Tibial artery (tissue), 4 donors: ENCODE data around the gene DUSP6.

ENCODE experiments used
- DNase-seq, 2 donors: peaks; one replicate each; pipeline ENCODE4 v3.0.0-alpha.2; 2019
- H3K27ac ChIP-seq, 2 donors: fragments of 200-600 bp; sonication (generic) in 1 of 2; 1 replicate in 1 of 2; 2 replicates in 1 of 2; pipeline ENCODE4 v1.5.1; 2018 to 2019; ENCODE audit warnings: mild to moderate bottlenecking in 1 of 2
- H3K27me3 ChIP-seq, 2 donors: fragments of 200-600 bp; sonication (generic) in 1 of 2; one replicate each; pipeline versions ENCODE4 v1.5.1 to v1.6.0; 2016 to 2019
- H3K36me3 ChIP-seq, 3 donors: fragments of 200-600 bp; sonication (generic) in 2 of 3; one replicate each; pipeline ENCODE4 v1.5.1; 2016 to 2019; ENCODE audit warnings: mild to moderate bottlenecking in 2 of 3
- H3K4me1 ChIP-seq, 4 donors: fragments of 200-600 bp; sonication (generic) in 2 of 4; 1 replicate in 3 of 4; 2 replicates in 1 of 4; pipeline ENCODE4 v1.5.1; 2016 to 2019
- H3K4me3 ChIP-seq, 2 donors: fragments of 200-600 bp; sonication (generic) in 1 of 2; 1 replicate in 1 of 2; 2 replicates in 1 of 2; pipeline ENCODE4 v1.5.1; 2018 to 2019; ENCODE audit warnings: mild to moderate bottlenecking in 2 of 2
- H3K9me3 ChIP-seq, 3 donors: fragments of 200-600 bp; sonication (generic) in 1 of 3; one replicate each; pipeline ENCODE4 v1.5.1; 2016 to 2019
- intact Hi-C: fragments of 100-400 bp; cut with DNase I; formaldehyde crosslinking; loops from one replicate; pipeline ENCODE4 v1.15.0; 2023; ENCODE audit warnings: low total_unique reads
- TF ChIP-seq, protein P1 (sequence below), 2 experiments: fragments of 200-600 bp in 1 of 2; fragments of 450-650 bp in 1 of 2; IDR thresholded peaks; one replicate each; pipeline ENCODE4 v1.5.1; 2017 to 2019; ENCODE audit warnings: antibody characterized with exemption in 2 of 2, mild to moderate bottlenecking in 1 of 2, moderate library complexity in 1 of 2

The DUSP6 gene

GRCh38 chr12:89345376-89345775 is 6.9 kb downstream of the DUSP6 start:
- H3K9me3 ChIP-seq, result no peaks in the 10 kb centered on the region
- TF ChIP-seq, protein P1, sequence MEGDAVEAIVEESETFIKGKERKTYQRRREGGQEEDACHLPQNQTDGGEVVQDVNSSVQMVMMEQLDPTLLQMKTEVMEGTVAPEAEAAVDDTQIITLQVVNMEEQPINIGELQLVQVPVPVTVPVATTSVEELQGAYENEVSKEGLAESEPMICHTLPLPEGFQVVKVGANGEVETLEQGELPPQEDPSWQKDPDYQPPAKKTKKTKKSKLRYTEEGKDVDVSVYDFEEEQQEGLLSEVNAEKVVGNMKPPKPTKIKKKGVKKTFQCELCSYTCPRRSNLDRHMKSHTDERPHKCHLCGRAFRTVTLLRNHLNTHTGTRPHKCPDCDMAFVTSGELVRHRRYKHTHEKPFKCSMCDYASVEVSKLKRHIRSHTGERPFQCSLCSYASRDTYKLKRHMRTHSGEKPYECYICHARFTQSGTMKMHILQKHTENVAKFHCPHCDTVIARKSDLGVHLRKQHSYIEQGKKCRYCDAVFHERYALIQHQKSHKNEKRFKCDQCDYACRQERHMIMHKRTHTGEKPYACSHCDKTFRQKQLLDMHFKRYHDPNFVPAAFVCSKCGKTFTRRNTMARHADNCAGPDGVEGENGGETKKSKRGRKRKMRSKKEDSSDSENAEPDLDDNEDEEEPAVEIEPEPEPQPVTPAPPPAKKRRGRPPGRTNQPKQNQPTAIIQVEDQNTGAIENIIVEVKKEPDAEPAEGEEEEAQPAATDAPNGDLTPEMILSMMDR (IDR thresholded peaks at IDR 0.05), result no peak
- peaks cover 0 to 59% (median 19%) of the 10 kb centered on the region in 4 donors for H3K4me1 ChIP-seq
- no peak overlapping the region for H3K4me3 ChIP-seq
- peaks cover 0 to 9% (median 7%) of the 10 kb centered on the region in 3 donors for H3K36me3 ChIP-seq
- no peaks in the 10 kb centered on the region for H3K27me3 ChIP-seq
- no peak for DNase-seq
- intact Hi-C loops, result no loop called here
- no peak overlapping the region for H3K27ac ChIP-seq

GRCh38 chr12:89344862-89345202 is 7.5 kb downstream of the DUSP6 start:
- TF ChIP-seq, protein P1 (IDR thresholded peaks at IDR 0.05), result no peak
- intact Hi-C loops, result no loop called here
- no peak for DNase-seq

GRCh38 chr12:89344043-89344861 is 8.0 kb downstream of the DUSP6 start:
- no peak overlapping the region for H3K4me3 ChIP-seq
- H3K36me3 ChIP-seq, result peaks cover 0 to 7% (median 7%) of the 10 kb centered on the region in 3 donors
- TF ChIP-seq, protein P1 (IDR thresholded peaks at IDR 0.05), result no peak
- H3K9me3 ChIP-seq, result no peaks in the 10 kb centered on the region
- intact Hi-C loops, result no loop called here
- H3K27ac ChIP-seq, result peak overlapping the region; percentile 8 to 46
- H3K27me3 ChIP-seq, result no peaks in the 10 kb centered on the region
- H3K4me1 ChIP-seq, result peaks cover 0 to 52% (median 18%) of the 10 kb centered on the region in 4 donors
- no peak for DNase-seq

More at GRCh38 chr12:89344862-89345202, 7.5 kb downstream of the DUSP6 start:
- H3K27me3 ChIP-seq, result no peaks in the 10 kb centered on the region
- H3K4me3 ChIP-seq, result no peak overlapping the region
- H3K36me3 ChIP-seq, result peaks cover 0 to 9% (median 7%) of the 10 kb centered on the region in 3 donors
- H3K9me3 ChIP-seq, result no peaks in the 10 kb centered on the region
- peak overlapping the region in 1 of 2 donors; percentile 46 for H3K27ac ChIP-seq
- H3K4me1 ChIP-seq, result peaks cover 0 to 55% (median 19%) of the 10 kb centered on the region in 4 donors

- H3K4me1 ChIP-seq, result peaks cover 0 to 47% (median 17%) of the 10 kb centered on the region in 4 donors
- peak; percentile 79 to 94 for DNase-seq
- H3K9me3 ChIP-seq, result no peaks in the 10 kb centered on the region
- H3K4me3 ChIP-seq, result no peak overlapping the region
- H3K27ac ChIP-seq, result peak overlapping the region; percentile 8 to 46
- intact Hi-C loops, result no loop called here
- TF ChIP-seq, protein P1 (IDR thresholded peaks at IDR 0.05), result no peak
- no peaks in the 10 kb centered on the region for H3K36me3 ChIP-seq
- H3K27me3 ChIP-seq, result no peaks in the 10 kb centered on the region
These were observed 9.2 kb downstream of the DUSP6 start for GRCh38 chr12:89343127-89343526.

DNA sequence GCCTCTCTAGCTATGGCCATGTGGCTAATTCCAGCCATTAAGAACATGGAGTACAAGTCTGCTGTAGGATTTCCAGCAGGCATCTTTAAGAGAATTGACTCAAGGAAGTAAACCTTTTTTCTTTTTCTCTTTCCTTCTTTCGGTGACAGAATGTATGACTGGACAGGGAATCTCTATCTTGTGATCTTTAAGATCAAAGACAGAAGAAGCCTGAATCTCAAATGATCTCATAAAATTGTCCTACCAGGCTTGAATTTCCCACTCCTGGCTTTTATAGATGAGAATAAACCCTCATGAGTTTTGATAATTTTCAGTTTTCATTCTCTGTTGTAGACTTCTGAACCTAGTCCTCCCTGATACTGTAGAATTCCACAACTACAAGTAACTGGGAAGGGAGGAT is 11.4 kb downstream of the DUSP6 start:
- intact Hi-C loops, result no loop called here
- Histone ChIP-seq H3K27me3 (no peaks in the 10 kb centered on the region), H3K4me3 (no peak overlapping the region), H3K9me3 (no peaks in the 10 kb centered on the region), H3K27ac (no peak overlapping the region), H3K36me3 (no peaks in the 10 kb centered on the region), H3K4me1 (peaks cover 0 to 31% (median 12%) of the 10 kb centered on the region in 4 donors)
- no peak for DNase-seq
- TF ChIP-seq, protein P1 (IDR thresholded peaks at IDR 0.05), result no peak
